NCI-H2171 treated with DMSO at 0.1 percent for 48 hours (cell line): Measurements from ENCODE around the gene TBC1D28.
"Not testable (repeated sequence)": the region's sequence is repeated elsewhere in the genome, so short reads cannot be mapped to it uniquely, and the experiment has no call there.

Experiments used
- DNase-seq: peaks from one replicate; lab custom pipeline; 2025; lab: John Stamatoyannopoulos, UW

TBC1D28 gene

DNA sequence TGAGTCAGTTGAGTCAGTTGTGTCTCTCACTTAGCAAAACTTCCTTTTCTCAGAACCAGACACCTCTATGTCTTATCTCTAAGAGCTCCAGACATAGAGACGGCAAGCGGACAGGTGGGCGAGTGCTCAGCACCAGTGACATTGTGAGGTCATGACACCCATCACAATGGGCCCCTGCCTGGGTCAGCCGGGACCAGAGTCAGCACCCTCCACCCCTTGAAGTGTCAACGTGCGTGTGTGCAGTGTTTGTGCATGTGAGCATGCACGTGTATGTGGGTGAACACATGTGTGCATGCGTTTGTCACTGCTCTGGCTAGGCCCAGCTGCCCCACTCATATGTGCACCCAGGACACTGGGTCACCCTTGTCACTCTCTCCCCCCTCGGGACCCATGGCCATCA is at the start of gene TBC1D28:
Gene TBC1D28, minus strand, starts transcription at position 101 of the 400 bp plus-strand sequence. CDS start 3,039 bp downstream, outside the sequence.
- DNase-seq, result not testable (repeated sequence)

DNA sequence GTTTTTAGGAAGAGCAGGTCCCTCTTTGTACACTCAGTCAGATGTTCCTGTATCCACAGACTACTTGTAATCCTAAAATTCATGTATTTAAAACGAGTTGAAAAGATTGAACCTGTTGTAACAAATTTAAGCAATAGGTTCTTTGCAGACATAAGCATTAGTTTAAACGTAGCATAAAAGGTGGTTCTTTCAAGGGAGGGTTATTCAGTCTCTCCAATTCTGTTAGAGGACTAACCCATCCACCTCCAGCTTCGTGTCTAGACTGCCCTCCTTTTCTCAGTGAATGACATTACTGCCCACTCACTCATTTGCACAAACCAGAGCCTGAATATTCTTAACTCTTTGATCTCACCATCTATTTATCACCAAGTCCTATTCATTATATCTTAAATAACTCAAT is 38.5 kb upstream of the TBC1D28 start:
- not testable (repeated sequence) for DNase-seq

DNA sequence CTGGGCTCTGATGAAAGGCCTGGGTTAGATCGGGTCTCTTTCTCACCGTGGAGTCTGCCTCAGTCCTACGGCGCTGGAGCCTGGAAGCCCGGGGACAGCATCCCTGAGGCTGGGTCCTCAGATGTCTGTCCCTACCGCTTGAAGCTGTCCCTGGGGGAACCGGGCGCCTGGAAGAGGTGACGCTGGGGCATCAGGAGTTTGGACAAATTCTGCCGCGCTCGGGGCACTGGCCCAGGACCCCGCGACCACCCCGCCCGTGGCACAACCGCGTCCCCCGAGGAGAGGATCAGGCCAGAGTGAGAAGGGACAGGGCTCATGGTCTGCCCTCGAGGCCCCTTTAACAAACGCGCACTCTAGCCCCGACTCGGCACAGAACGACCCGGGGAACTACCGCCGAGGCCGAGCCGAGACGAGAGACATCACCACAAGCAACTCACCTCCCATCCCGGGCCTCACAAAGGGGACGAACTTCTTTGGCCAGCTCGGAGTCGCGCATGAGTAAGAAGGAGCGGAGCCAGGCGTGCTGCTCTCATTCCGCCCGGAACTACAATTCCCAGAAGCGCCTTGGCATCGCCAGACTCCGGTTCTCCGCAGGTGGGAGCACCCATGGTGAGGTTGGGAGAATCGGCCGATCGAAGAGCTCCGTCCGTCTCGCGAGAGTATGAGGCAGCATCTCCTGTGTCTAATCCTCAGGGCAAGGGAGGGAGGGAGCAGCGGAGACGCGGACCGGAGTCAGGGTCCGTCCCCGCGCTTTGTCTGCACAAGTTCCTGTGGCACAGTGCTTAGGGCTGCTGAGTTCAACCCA is 37.8 kb upstream of the TBC1D28 start, which contains the start of gene FOXO3B:
Gene FOXO3B, minus strand, starts transcription at position 548 of the 805 bp plus-strand sequence. CDS start 663 bp downstream, outside the sequence.
- peak; percentile 97 for DNase-seq

DNA sequence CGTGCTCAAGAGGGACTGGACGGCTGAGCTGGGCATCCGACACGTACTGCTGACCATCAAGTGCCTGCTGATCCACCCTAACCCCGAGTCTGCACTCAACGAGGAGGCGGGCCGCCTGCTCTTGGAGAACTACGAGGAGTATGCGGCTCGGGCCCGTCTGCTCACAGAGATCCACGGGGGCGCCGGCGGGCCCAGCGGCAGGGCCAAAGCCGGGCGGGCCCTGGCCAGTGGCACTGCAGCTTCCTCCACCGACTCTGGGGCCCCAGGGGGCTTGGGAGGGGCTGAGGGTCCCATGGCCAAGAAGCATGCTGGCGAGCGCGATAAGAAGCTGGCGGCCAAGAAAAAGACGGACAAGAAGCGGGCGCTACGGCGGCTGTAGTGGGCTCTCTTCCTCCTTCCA is 33.2 kb upstream of the TBC1D28 start:
- DNase-seq, result not testable (repeated sequence)

DNA sequence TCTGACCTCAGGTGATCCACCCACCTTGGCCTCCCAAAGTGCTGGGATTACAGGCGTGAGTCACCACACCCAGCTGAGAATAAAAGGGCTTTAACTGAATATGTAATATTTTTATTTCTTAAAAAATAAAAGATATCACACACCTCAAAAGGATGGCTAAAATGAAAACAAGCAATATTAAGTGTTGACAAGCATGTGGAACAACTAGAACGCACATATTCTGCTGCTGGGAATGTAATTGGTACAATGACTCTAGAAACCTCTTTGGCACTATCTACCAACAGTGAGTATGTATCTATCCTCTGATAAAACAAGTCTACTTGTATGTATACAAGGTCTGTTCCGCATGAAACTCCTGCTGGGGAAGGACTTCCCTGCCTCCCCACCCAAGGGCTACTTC is 32.7 kb upstream of the TBC1D28 start:
- not testable (repeated sequence) for DNase-seq

DNA sequence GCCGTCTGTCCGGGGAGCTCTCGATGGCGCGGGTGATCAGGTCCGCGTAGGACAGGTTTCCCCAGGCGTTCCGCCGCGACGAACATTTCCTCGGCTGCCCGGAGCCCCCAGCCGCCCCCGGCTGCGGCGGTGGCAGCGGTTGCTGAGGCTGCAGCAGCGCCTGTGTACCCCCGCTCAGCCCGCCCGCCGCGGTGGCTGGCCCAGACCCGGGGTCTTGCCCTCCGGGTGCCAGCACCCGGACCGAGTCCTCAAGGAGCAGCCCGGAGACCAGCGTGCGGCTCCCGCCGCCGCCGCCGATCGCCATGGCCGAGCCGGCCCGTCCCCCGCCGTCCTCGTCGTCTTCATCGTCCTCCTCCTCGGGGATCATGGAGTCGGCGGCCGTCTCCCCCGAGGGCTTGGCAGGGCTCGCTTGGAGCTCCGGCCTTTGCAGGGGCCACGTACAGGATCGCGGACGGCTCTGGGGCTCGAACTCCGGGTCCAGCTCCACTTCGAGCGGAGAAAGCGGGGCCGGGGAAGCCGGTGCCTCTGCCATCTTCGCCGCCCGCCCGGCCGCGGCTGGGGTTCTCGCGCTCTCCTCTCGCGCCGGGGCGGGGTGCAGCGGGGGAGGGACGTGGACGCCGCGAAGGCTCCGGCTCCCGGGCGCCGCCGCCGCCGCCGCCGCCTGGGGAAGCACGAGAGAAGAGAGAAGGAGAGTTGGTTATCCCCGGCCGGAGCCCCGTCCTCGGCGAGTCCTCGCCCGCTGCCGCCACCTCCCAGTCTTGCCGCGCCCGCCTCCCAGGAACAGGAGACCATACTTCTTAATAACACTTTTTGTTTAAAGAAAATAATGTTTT is 28.4 kb upstream of the TBC1D28 start:
- not testable (repeated sequence) for DNase-seq

DNA sequence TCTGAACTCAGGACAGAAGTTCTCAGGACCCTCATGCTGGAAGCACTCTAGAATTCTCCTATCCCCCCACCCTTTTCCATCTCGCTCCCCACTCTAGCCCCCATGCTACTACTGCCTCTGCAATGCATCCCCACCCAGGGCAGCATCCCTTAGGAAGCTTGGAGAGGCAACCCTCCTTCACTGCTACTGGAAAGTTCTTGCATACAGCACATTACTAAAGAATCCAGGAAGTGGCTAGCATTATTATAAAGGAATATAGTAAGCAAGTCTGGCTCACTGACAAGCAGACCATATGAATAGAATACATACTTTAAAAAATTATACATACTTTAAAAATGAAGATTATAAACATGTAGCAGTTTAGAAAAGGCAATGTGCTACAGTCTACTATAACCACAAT is 24.4 kb upstream of the TBC1D28 start:
- DNase-seq, result not testable (repeated sequence)

DNA sequence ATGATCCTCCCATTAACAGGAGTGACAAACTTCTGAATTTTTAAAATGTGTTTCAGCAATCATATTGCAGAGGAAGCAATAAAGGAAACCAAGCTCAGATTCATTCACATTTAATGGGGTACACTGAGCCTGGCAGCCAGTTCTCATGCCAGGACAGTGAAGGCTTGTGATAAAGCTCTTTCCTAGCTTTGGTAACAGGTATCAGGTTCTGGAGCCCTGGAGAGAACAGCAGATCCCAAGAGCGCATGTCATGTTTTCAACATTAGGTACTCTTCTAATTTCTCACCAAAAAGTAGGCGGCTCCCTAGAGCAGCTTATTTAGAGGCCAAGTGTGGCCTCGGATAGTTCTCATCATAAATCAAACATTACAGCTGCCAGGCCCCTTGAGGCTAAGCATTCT is 23.3 kb upstream of the TBC1D28 start:
- DNase-seq, result not testable (repeated sequence)

DNA sequence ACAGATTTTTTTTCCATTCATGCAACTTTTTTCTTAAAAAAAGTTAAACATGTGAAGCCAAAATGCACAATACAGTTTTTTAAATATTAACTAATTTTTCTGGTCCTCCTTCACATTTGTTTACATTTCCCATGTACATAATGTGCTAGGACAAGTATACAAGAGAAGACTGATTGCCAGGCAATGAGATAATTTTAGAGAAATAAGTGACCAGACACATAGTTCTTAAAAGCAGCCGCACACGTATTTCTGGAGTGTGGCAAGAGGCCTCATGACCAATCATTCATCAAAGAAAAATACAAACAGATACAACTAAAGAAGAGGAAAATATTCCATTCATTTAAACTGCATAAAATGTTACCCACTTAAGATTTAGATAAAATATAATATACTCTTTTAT is 22.1 kb upstream of the TBC1D28 start:
- not testable (repeated sequence) for DNase-seq

DNA sequence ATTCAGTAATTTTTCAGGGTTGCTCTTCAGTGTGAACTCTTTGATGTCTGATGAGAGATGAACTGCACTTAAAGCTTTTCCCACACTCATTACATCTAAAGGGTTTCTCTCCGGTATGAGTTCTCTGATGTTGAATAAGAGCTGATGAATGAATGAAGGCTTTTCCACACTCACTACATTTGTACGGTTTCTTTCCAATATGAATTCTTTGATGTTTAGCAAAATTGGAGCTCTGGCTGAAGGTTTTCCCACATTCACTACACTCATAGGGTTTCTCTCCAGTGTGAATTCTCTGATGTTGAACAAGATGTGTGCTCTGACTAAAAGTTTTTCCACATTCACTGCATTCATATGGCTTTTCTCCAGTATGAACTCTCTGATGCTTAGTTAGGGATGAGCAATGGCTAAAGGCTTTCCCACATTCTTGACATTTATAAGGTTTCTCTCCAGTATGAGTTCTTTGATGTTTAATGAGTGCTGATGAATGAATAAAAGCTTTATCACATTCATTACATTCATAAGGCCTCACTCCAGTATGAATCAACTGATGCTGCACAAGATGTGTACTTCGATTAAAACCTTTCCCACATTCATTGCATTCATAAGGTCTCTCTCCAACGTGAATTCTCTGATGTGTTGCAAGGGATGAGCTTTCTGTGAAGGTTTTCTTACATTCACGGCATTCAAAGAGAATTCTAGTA is 17.9 kb upstream of the TBC1D28 start:
- not testable (repeated sequence) for DNase-seq

DNA sequence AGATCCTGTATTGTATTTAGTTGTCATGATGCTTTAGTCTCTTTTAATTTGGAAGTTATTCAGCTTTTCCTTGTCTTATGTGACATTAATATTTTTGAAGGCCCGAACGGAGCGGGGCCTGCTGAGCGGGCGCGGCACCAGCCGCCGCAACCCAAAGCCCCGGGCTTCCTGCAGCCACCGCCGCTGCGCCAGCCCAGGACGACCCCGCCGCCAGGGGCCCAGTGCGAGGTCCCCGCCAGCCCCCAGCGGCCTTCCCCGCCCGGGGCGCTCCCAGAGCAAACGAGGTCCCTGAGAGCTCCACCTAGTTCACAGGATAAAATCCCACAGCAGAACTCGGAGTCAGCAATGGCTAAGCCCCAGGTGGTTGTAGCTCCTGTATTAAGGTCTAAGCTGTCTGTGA is 5.9 kb upstream of the TBC1D28 start:
- DNase-seq, result not testable (repeated sequence)

DNA sequence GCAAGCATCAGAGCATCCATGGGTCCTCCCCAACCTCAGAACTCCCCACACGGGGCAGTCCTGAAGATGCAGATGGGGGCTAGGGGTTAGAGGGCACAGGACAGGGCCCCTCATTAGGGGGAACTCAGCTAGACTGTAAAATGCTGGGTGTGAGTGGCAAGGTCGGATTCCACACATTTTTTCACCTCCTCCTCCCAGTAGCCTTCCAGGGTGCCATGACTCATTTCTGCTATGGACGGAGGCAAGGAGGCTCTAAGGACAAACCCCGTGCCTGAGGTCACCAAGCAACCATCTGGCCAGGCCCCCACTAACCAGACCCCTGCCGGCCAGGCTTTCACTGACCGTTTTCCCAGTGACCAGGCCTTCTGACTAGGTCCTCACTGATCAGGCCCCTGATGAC is 1.1 kb downstream of the TBC1D28 start:
- DNase-seq, result not testable (repeated sequence)

DNA sequence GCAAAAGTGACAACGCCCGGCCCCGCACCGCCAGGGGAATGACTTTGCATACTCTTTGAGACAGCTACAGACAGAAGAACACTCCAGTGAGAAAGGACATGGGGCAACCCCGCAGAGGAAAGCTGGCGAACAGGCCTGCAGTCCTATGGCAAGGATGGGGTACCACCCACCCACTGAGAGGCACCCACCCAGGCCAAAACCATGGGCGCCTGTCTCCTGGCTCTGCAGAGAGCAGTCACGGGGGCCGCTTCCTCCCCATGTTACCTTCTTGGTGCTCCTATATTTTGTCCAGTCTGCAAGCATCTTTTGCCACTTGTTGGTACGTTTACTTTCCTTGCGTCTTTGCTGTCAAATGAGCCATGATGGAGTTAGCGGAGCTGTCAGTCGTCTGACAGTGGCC is 5.8 kb downstream of the TBC1D28 start:
- DNase-seq, result not testable (repeated sequence)

DNA sequence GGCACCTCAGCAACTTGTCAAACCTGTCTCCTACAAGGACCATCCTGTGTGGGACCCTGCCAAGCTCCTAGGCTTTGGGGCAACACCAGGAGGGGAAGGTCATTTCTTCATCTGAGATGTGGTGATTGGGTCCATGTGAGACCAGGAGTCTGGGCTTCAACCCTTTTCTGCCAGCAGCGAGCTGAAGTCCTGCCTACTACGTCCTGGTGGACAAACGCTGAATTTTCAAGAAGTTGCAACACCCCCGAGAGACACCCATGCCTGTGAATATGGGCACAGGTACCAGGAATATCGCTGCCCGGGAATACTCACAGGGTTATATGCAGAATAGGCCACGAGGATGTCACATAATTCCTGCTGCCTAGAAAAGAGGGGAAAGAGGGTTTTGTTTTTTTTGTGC is 8.0 kb downstream of the TBC1D28 start:
- not testable (repeated sequence) for DNase-seq

DNA sequence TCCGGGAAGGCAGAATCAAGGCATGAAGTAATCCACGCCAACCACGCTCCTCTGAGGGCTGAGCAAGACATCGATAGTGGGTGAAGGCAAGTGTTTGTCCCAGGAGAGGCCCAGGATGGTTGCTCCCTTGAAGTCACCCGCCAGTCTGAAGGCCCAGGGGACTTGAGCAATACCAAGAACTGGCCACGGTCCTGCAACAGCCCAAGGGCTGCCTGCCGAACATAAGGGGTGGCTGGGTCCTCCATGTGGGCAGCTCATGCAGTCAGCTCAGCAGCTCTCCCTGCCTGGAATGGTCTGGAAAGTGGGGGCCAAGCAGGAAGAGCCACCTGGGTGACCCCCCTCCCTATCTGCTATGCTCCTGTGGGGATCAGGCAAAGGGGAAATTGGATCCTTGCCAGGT is 8.4 kb downstream of the TBC1D28 start:
- not testable (repeated sequence) for DNase-seq

DNA sequence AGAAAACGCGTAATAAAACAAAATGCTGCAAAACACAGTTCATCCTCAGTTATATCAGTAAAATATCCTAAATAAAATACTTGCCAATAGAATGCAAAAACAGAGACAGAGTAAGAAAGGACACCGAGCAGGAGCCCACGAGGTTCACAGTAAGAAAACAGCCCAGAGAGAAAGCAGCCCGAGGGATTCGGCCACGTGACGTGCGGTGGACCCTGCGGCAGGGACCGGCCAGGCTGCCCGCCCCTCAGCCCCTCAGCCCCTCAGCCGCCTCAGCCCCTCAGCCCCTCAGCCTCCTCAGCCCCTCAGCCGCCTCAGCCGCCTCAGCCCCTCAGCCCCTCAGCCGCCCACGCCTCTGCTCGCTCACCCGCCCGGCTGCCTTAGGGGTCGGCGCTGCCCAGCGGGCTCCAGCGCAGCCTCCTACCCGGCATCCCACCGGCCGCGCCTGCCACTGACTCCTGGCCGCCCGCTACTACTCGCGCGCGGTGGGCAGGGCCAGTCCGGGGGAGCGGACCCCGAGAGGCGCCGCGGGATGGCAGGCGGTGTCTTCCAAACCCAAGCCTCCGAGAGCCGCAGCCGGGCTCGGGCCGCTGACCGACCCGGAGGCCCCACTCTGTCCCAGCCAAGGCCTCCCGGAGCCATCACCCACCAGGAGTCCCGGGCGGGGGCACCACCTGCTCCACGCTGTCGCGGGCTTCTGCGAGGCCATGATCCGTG is 9.5 kb downstream of the TBC1D28 start:
- DNase-seq, result not testable (repeated sequence)

DNA sequence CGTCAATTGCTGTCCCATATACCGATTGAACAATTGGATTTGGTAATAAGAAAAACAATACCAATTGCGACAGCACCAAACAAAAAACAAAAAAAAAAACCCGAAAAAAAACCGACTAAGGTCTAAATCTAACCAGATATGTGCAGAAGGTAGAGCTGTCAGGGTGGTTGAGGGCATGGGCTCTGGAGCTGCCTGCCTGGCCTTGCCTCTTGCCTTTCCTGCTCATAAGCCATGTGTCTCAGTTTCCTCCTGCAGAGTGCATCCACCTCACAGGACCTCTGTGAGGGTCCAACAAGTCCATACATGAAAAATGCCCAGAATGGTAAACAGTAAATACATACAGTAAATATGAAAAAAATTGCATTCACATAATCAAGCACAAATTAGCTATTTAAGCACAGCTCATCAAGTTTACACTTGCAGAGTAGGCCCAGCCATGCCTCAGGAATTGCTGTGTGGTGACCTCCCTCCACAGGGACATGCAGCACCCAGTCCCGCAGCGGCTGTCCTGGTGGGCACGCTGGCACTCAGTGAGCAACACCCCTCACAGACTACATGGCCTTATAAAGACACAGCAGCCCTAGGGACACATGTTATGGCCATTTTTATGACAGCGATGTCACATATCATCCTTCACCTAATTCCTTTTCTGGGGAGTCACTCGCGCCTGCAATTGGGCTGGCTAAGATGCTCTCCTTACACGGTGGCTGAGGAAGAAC is 17.9 kb downstream of the TBC1D28 start:
- no peak for DNase-seq

DNA sequence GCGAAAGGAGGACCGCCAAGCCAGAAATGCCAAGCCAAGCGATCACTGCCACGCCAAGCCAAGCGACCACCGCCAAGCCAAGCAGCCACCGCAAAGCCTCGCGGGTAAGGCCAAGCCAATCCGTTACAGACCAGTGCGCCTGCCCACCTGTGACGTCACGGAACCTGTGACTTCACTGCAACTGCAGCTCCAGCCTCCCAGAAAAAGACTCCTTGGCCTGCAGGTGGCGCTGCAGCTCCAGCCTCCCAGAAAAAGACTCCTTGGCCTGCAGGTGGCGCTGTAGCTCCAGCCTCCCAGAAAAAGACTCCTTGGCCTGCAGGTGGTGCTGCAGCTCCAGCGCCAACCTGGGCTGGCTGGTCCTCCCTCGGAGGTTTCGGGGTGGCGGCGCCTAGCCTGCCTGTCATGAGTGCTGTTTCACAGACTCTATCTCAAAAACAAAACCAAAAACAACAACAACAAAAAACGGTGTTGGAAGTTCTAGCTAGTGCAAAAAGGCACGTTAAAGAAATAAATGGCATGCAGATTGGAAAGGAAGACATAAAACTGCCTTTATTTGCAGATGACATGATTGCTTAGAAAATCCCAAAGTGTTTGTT is 18.6 kb downstream of the TBC1D28 start:
- peak; percentile 83 for DNase-seq

DNA sequence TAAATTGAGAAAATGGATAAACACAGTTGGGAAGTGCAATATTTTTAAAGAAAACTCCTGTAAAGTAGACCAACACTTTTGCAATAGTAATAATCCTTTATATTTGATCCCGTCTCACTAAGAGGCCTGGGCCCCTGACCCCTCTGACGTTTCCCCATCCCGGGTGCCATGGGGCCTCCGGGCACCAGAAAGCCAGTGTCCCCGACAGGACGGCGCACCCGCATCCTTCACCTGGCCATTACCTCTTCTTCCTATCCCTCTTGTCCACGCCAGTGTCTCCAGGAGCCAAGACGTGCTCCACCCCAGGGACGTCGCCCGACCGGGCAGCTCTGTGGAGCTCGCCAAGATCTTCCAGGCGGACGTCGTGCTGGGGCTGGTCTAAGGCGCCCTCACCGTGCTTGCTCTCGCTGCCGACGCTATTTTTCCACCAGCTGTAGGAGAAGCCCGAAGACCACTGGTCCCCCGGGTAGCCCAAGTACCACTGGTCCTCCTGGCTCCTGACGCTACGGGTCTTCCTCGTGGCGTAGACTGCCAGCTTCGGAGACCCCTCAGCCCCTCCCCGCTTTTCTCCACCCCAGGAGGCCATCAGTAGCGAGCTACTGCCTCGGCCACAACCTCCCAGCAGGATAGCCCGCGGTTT is 19.2 kb downstream of the TBC1D28 start:
- not testable (repeated sequence) for DNase-seq

DNA sequence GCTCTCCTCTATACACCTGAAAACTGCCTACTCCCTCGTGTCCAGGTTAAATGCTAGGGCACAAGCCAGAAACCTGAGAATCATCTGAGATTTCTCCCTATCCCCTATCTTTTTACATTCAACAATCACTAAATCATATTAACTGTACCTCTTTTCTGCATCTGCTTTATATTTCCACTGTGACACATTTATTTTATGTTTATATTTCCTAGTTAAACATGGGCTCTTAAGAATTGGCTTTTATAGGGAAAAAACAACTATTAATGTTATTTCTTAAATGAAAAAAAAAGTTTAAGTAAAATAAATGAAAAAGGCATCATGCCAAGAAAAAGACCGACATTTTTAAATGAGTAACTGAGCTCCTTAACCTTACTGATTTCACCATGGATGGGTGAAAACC is 26.6 kb downstream of the TBC1D28 start:
- not testable (repeated sequence) for DNase-seq
